ENCODE measurements around the gene TCAIM.
A peak's percentile ranks its signal among the peaks of the same experiment; 100 is the strongest.
"Not testable (repeated sequence)": the region's sequence is repeated elsewhere in the genome, so short reads cannot be mapped to it uniquely, and the experiment has no call there.

The TCAIM gene

GRCh38 chr3:44416031-44417030 lies 77.8 kb downstream of the TCAIM start:
- no peak for DNase-seq

- not testable (repeated sequence) for DNase-seq
Observed at GRCh38 chr3:44418118-44418517, 79.6 kb downstream of the TCAIM start.

- no peak for DNase-seq
Observed at GRCh38 chr3:44418549-44418948, 80.0 kb downstream of the TCAIM start.

- DNase-seq = no peak
Observed at GRCh38 chr3:44419116-44419922, 80.8 kb downstream of the TCAIM start.

- DNase-seq = no peak
Observed at GRCh38 chr3:44419923-44420650, 81.5 kb downstream of the TCAIM start.

- no peak for DNase-seq
Observed at GRCh38 chr3:44420676-44421075, 82.1 kb downstream of the TCAIM start.

GRCh38 chr3:44421280-44421679 lies 82.7 kb downstream of the TCAIM start:
- DNase-seq = no peak

GRCh38 chr3:44424758-44425157 lies 86.2 kb downstream of the TCAIM start:
- DNase-seq = no peak

- no peak for DNase-seq
Observed at GRCh38 chr3:44427683-44428082, 89.1 kb downstream of the TCAIM start.

GRCh38 chr3:44428910-44429309 lies 90.3 kb downstream of the TCAIM start:
- DNase-seq = no peak

- no peak for DNase-seq
Observed at GRCh38 chr3:44429459-44429858, 90.9 kb downstream of the TCAIM start.

- DNase-seq = no peak
Observed at GRCh38 chr3:44430466-44430865, 91.9 kb downstream of the TCAIM start.

- DNase-seq = no peak
Observed at GRCh38 chr3:44434834-44435510, 96.4 kb downstream of the TCAIM start.

GRCh38 chr3:44436181-44436580 lies 97.6 kb downstream of the TCAIM start:
- DNase-seq = no peak

- DNase-seq = no peak
Observed at GRCh38 chr3:44437800-44438199, 99.2 kb downstream of the TCAIM start.

- DNase-seq = peak; percentile 80
Observed at GRCh38 chr3:44439499-44440295, 101.1 kb downstream of the TCAIM start.

- peak; percentile 74 for DNase-seq
Observed at GRCh38 chr3:44442596-44443309, 104.2 kb downstream of the TCAIM start.

GRCh38 chr3:44444437-44444836 lies 105.9 kb downstream of the TCAIM start:
- DNase-seq = no peak

- DNase-seq = no peak
Observed at GRCh38 chr3:44444896-44445691, 106.5 kb downstream of the TCAIM start.

GRCh38 chr3:44445786-44446185 lies 107.2 kb downstream of the TCAIM start:
- DNase-seq = no peak

Measured in RPMI8226 (cell line).